Panc1 (cell line): Measurements from ENCODE around the gene NPW. TPM values are rescaled to one million over a fixed set of nuclear protein-coding genes. Genes with fewer than 3 reads are reported as not detected.
A peak's percentile ranks its signal among the peaks of the same experiment; 100 is the strongest.

Source experiments
- ATAC-seq: fragments of 200-7000 bp; cut with Tn5 transposase; 2 replicates; pipeline ENCODE4 v1.9.1; 2020; ENCODE audit warnings: mild to moderate bottlenecking, moderate library complexity
- BruUV-seq: library from RNA; stranded (reverse); fragments of 400-500 nt; replicated peaks from 2 replicates; lab custom pipeline; 2021; lab: Mats Ljungman, UMichigan
- CTCF ChIA-PET: fragments of 300-600 bp; sonication (Branson Sonifier 250); formaldehyde crosslinking; loops from one replicate; lab custom pipeline; 2022; ENCODE audit warnings: antibody characterized with exemption; lab: Charles Lee
- POLR2A ChIA-PET: fragments of 300-600 bp; sonication (Branson Sonifier 250); formaldehyde crosslinking; loops from one replicate; lab custom pipeline; 2022; ENCODE audit warnings: antibody characterized with exemption; lab: Charles Lee
- DNase-seq: peaks from one replicate; pipeline ENCODE4 v3.0.0-alpha.2; 2010; ENCODE audit warnings: low read depth, low spot score
- H3K27ac ChIP-seq: 2 replicates; pipeline ENCODE4 v1.5.1; 2011; ENCODE audit warnings: mild to moderate bottlenecking, low read length, inconsistent platforms
- H3K27me3 ChIP-seq: fragments of 200-500 bp; sonication (Bioruptor generic); 2 replicates; pipeline ENCODE4 v1.6.0; 2014; ENCODE audit warnings: low read length, inconsistent platforms; ENCODE audit not compliant: control insufficient read depth, insufficient read depth
- H3K36me3 ChIP-seq: fragments of 200-500 bp; sonication (Bioruptor generic); 2 replicates; pipeline ENCODE4 v1.5.1; 2014; ENCODE audit warnings: inconsistent platforms, mild to moderate bottlenecking, low read length, moderate library complexity; ENCODE audit not compliant: control insufficient read depth, insufficient read depth
- H3K4me1 ChIP-seq: 2 replicates; pipeline ENCODE4 v1.5.1; 2011; ENCODE audit warnings: inconsistent platforms, mild to moderate bottlenecking, low read length, moderate library complexity; ENCODE audit not compliant: control insufficient read depth, insufficient read depth
- H3K4me3 ChIP-seq, 2 experiments: 2 replicates each; pipeline ENCODE4 v1.5.1; 2011 to 2012; ENCODE audit warnings: low read depth in 2 of 2, low read length in 2 of 2, mild to moderate bottlenecking in 2 of 2, inconsistent platforms in 1 of 2, moderate library complexity in 1 of 2
- H3K9me3 ChIP-seq: fragments of 200-500 bp; sonication (Bioruptor generic); 2 replicates; pipeline ENCODE4 v1.5.1; 2014; ENCODE audit warnings: low read depth, mild to moderate bottlenecking, inconsistent platforms, low read length, moderate library complexity; ENCODE audit not compliant: control insufficient read depth, insufficient read depth
- CTCF ChIP-seq: fragments of 450-650 bp; IDR thresholded peaks from 2 replicates; pipeline ENCODE4 v1.5.1; 2017; ENCODE audit warnings: mild to moderate bottlenecking
- POLR2AphosphoS5 ChIP-seq: IDR thresholded peaks from 2 replicates; pipeline ENCODE4 v1.6.1; 2012; ENCODE audit warnings: mild to moderate bottlenecking, low read depth, low read length, moderate library complexity
- REST ChIP-seq, 2 experiments: IDR thresholded peaks; 2 replicates each; pipeline ENCODE4 v1.6.1; 2011 to 2012; ENCODE audit warnings: low read depth in 2 of 2, control low read depth in 1 of 2, low read length in 1 of 2, mild to moderate bottlenecking in 1 of 2, moderate library complexity in 1 of 2; ENCODE audit not compliant: insufficient read depth in 1 of 2
- SIN3A ChIP-seq: IDR thresholded peaks from 2 replicates; pipeline ENCODE4 v1.6.1; 2012; ENCODE audit warnings: low read depth, mild to moderate bottlenecking, low read length, moderate library complexity, borderline replicate concordance; ENCODE audit not compliant: insufficient read depth
- TCF7L2 ChIP-seq: IDR thresholded peaks from 2 replicates; pipeline ENCODE4 v1.6.1; 2011; ENCODE audit warnings: mild to moderate bottlenecking, low read depth, low read length, inconsistent platforms
- in situ Hi-C: cut with HindIII; loops from 2 replicates; pipeline ENCODE4 v1.10.0; 2016; ENCODE audit warnings: low sequenced_read_pairs, low pct_unique_long_range_greater_than_20kb
- intact Hi-C: fragments of 100-400 bp; cut with micrococcal nuclease; formaldehyde crosslinking; loops from one replicate; pipeline ENCODE4 v1.10.0; 2022; ENCODE audit not compliant: unreplicated experiment
- total RNA-seq: library from RNA; stranded (reverse); gene quantifications from one replicate; pipeline ENCODE4 v1.2.1, GENCODE V29; 2021; ENCODE audit not compliant: unreplicated experiment

NPW gene
- total RNA-seq, 1 experiment from 2014 or later = 15.3 TPM

GRCh38 chr16:1982013-1982433, 37.6 kb upstream of the NPW start:
- ATAC-seq (peak; percentile 20), DNase-seq (no peak)
- intact Hi-C loops = no loop called here
- no TSS peak for BruUV-seq
- TF ChIP-seq POLR2AphosphoS5 = 0 out of 2 replicates have a peak, but pooled peaks have one; percentile 37
- no peak for TF ChIP-seq REST (IDR thresholded peaks at IDR 0.05; ENCODE audit: insufficient read depth in 1 of 2, low read depth in 2 of 2, low read length in 1 of 2)
- 0 out of 2 replicates have a peak, but pooled peaks have one; percentile 20 for TF ChIP-seq TCF7L2
- no peak for TF ChIP-seq SIN3A
- Histone ChIP-seq H3K9me3 (no peaks in the 10 kb centered on the region), H3K27me3 (no peaks in the 10 kb centered on the region), H3K27ac (peak overlapping the region; percentile 62), H3K4me1 (peaks cover 46% of the 10 kb centered on the region), H3K4me3 (no peak overlapping the region), H3K36me3 (peaks cover 9% of the 10 kb centered on the region; the same call in 1 of the 2 replicates)
- ChIA-PET CTCF (no interaction called here), POLR2A (interaction anchor here (0.5 to 1.2 kb wide), 2 partner anchors 17 to 59 kb away, joined by 4 to 5 read pairs; partner anchors contain the start of gene RPS2)
- in situ Hi-C loops = no loop called here

DNA sequence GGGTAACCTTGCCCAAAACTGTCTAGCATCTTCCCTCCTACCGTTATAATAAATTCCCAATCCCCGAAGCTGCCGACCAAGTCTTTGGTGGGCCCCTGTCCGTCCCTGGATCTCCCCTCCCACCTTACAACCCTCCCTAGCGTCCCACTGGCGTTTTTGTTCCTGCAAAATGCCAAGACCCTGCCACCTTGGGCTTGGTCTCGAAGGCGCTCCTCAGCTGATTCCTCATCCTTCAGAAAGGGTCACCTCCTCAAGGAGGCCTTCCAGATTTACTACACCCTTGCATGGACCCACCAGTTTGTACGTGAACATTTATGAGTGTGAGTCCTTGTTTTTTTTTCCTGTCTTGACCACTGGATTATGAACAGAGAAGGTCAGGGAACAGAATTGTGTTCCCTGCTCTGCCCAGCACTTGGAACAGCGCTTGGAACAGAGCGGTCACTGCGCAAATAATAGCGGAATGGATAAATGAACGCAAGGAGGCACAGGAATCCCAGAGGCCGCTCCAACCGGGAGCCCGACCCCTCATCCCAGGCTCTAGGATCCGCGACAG, 36.5 kb upstream of the NPW start:
- in situ Hi-C loops (no loop called here), intact Hi-C loops (no loop called here)
- CTCF ChIA-PET = interaction anchor here (0.7 kb wide), 1 partner anchor 165 kb away, joined by 3 read pairs; no protein-coding TSS in a partner anchor
- Histone ChIP-seq H3K4me1 (peaks cover 46% of the 10 kb centered on the region), H3K27ac (peak overlapping the region; percentile 62), H3K4me3 (peak overlapping the region; percentile 63 to 76), H3K9me3 (no peaks in the 10 kb centered on the region), H3K36me3 (peaks cover 9% of the 10 kb centered on the region; the same call in 1 of the 2 replicates), H3K27me3 (no peaks in the 10 kb centered on the region)
- no TSS peak for BruUV-seq
- POLR2A ChIA-PET = interaction anchor here (1.1 kb wide), 1 partner anchor 16 kb away, joined by 8 read pairs; the partner anchor contains the start of gene RNF151
- DNase-seq (no peak), ATAC-seq (no peak)
- TF ChIP-seq CTCF = no peak
